ENCODE measurements around the gene DNAJC15.

DNAJC15 gene

DNA sequence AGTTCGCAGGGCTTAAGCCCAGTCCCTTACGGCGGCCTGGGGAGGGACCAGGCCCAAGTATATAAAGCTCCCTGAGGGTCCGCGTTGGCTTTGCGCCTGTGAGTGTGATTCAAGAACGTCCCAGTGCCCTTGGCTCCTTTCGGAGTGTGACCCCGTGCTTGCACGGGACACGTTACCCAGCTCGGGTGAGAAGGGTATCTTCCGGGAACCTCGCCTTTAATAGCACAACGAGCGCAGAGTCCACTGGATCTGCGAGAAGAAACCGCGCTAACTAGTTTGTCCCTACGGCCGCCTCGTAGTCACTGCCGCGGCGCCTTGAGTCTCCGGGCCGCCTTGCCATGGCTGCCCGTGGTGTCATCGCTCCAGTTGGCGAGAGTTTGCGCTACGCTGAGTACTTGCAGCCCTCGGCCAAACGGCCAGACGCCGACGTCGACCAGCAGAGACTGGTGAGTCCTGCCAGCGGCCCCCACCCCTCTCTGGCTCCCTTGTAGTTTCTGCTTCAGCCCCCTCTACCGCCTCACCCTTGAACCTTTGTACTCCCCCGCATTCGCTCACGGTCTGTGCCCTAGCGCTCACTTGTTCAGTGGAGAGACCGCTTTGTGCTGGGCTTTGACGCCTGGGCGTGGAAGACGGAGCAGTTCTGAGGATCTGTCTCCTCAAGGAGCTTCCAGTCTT is at the start of gene DNAJC15:
TSS of gene DNAJC15 (plus strand) at position 298 of the 675 bp plus-strand sequence. CDS start at position 339, 41 bp downstream.
- DNase-seq (ENCODE audit: low spot score) = peak; percentile 73
- TF ChIP-seq, protein P1, sequence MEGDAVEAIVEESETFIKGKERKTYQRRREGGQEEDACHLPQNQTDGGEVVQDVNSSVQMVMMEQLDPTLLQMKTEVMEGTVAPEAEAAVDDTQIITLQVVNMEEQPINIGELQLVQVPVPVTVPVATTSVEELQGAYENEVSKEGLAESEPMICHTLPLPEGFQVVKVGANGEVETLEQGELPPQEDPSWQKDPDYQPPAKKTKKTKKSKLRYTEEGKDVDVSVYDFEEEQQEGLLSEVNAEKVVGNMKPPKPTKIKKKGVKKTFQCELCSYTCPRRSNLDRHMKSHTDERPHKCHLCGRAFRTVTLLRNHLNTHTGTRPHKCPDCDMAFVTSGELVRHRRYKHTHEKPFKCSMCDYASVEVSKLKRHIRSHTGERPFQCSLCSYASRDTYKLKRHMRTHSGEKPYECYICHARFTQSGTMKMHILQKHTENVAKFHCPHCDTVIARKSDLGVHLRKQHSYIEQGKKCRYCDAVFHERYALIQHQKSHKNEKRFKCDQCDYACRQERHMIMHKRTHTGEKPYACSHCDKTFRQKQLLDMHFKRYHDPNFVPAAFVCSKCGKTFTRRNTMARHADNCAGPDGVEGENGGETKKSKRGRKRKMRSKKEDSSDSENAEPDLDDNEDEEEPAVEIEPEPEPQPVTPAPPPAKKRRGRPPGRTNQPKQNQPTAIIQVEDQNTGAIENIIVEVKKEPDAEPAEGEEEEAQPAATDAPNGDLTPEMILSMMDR (IDR thresholded peaks at IDR 0.05; ENCODE audit: extremely low read depth, missing control alignments) = no peak

DNA sequence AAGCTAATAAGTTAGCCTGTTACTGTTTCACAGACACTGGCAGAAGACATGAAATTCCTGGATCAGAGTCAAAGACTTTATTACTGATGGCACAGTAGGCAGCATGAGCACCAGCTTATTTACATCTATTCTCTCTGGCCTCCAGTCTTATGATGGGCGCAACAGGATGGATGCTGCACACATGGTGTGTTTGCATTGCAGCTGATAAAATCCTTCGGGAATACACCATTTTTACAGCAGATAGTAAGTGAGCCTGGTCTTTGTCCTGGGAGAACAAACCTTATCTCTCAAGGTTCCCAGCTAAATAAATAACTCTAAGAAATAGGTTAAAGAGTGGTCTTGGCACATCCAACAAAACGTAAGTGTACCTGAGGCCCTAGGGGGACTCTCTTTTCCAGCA is 47.3 kb upstream of the DNAJC15 start:
- TF ChIP-seq, protein P1 (IDR thresholded peaks at IDR 0.05; ENCODE audit: extremely low read depth, missing control alignments) = no peak

DNA sequence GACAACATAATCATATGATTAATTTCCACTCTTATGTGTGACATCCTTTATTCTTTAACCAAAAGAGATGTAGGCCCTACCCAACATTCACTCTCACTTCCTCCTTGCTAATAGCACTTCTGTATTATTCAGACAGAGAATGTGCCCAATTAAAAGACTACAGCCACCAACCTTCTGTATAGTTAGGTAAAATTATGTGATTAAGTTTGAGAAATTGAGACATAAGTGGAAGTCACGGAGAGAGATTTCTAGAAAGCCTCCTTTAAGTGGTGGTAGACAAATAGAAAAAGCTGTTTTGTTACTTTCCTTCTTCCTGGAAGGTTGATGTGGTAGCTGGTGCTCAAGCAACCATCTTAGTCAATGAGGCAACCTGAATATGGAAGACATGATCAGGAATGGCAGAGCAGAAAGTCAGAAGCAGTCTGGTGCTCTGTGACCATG is 46.1 kb upstream of the DNAJC15 start:
- TF ChIP-seq, protein P1 (IDR thresholded peaks at IDR 0.05; ENCODE audit: extremely low read depth, missing control alignments) = no peak
- DNase-seq (ENCODE audit: low spot score) = no peak

More for the DNA sequence above, 47.3 kb upstream of the DNAJC15 start:
- no peak for DNase-seq (ENCODE audit: low spot score)

DNA sequence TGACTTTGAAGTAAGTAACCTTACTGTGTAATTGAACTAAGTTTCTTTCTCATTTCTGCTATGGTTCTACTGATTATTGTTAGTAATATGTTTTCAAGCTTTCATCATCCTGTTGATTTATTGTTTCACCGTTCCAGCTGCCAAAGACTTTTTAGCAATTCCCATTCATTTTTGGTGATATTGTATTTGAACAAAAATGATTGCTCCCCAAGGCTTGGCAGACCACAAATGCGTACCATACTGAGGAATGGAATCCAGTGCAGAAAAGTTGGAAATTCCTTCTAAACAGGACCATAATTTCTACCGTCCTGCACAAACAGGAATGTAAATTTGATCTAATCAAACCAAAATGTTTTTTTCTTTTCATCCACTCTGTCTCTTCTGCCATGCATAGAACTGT is 42.1 kb upstream of the DNAJC15 start:
- TF ChIP-seq, protein P1 (IDR thresholded peaks at IDR 0.05; ENCODE audit: extremely low read depth, missing control alignments) = no peak
- DNase-seq (ENCODE audit: low spot score) = no peak

DNA sequence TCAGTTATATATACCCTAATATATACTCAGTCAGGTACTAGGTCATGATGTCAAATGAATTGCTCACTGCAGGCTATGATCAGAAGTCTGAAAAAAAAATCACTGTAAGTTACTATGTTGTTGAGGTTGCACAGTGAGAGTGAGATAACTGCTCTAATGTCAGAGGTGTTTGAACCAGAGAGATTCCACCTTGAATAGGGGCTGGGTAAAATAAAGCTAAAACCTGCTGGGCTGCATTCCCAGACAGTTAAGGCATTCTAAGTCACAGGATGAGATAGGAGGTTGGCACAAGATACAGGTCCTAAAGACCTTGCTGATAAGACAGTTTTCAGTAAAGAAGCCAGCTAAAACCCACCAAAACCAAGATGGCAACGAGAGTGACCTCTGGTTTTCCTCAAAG is 41.5 kb upstream of the DNAJC15 start:
- no peak for DNase-seq (ENCODE audit: low spot score)
- TF ChIP-seq, protein P1 (IDR thresholded peaks at IDR 0.05; ENCODE audit: extremely low read depth, missing control alignments) = no peak

DNA sequence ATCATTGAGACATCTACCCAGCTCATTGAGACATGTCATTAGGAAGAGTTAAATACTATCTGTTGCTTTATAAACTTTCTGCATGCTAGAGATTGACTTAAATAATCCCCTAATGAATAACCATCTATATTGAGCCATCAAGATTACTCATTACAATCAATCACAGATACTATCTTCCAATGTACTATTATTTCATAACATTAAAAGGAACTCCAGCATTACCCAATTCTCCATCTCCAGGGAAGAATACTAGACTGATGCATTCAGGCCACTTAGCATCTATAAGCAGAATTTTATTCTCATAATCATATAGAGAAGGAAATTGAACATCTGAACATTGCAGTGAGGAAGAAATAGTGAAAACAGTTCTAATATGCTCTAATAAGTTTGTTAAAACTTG is 39.4 kb upstream of the DNAJC15 start:
- no peak for DNase-seq (ENCODE audit: low spot score)
- TF ChIP-seq, protein P1 (IDR thresholded peaks at IDR 0.05; ENCODE audit: extremely low read depth, missing control alignments) = no peak

DNA sequence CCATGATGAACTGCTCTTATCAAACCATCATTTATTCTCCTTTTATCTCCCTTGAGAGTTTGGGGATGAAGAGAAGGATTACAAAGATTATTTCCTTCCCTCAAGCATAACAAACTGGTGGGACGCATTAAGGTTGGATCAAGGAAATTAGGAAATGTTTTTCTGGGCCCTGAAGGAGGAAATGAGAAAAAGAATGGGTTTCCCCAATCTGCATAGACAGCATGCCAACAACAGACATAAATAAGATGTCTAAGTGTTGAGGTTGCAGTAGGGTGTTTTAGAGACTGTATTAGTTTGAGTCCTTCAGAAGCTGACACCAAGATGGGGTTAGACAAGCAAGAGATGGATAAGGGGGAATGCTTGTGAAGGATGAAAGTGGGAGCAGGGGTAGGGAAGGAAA is 38.7 kb upstream of the DNAJC15 start:
- DNase-seq (ENCODE audit: low spot score) = no peak
- TF ChIP-seq, protein P1 (IDR thresholded peaks at IDR 0.05; ENCODE audit: extremely low read depth, missing control alignments) = no peak
